ENCODE measurements around the gene ACBD6. TPM values are rescaled to one million over a fixed set of nuclear protein-coding genes. Genes with fewer than 3 reads are reported as not detected.

The ACBD6 gene
- total and polyA plus RNA-seq, 10 of the 15 experiments (the other 5 are each of a cell fraction or from before 2014, with no cell fraction given), result 15.0 to 67.3 (median 55.0) TPM

- H3K4me1 ChIP-seq (ENCODE audit: control insufficient read depth, insufficient read depth, low read length), result no peaks in the 10 kb centered on the region
- WGBS (ENCODE audit: insufficient coverage, insufficient replicate concordance, low lambda C conversion rate, missing lambda C conversion rate), result 43% methylated on average over 12 of the region's 12 CpGs
- no peaks in the 10 kb centered on the region for H3K27me3 ChIP-seq (replicated peaks in 1 of 2; ENCODE audit: control insufficient read depth in 2 of 2, insufficient read depth in 2 of 2, low read length in 1 of 2)
- no peak overlapping the region for H2AFZ ChIP-seq (ENCODE audit: control insufficient read depth, low read depth, low read length)
- H3K79me2 ChIP-seq (ENCODE audit: control insufficient read depth, insufficient read depth, low read length), result no peaks in the 10 kb centered on the region
- in situ Hi-C loops (cut with MboI) (no loop called here), intact Hi-C loops (cut with micrococcal nuclease; ENCODE audit: unreplicated experiment) (no loop called here)
- H3K9me3 ChIP-seq (replicated peaks; ENCODE audit: control insufficient read depth, insufficient read depth, low read length), result no peaks in the 10 kb centered on the region
- ChIA-PET CTCF (interaction anchor here (0.9 to 1.5 kb wide), 2 partner anchors 219 to 225 kb away, joined by 3 to 5 read pairs; no protein-coding TSS in a partner anchor), RAD21 (ENCODE audit: unreplicated experiment) (no interaction called here), SMC1A (ENCODE audit: uncharacterized antibody, unreplicated experiment) (no interaction called here), POLR2A (no interaction called here)
- DNase-seq (ENCODE audit: low read depth, low spot score) (no peak), FAIRE-seq (no peak), ATAC-seq (no peak)
- TF ChIP-seq SMAD5 (IDR thresholded peaks at IDR 0.05; ENCODE audit: low read depth) (no peak), SREBF1 (IDR thresholded peaks at IDR 0.05; ENCODE audit: low read length) (no peak), TCF7 (IDR thresholded peaks at IDR 0.05; ENCODE audit: borderline replicate concordance) (no peak), ZZZ3 (IDR thresholded peaks at IDR 0.05; ENCODE audit: control insufficient read depth, insufficient read length, low read depth) (no peak), SMARCA5 (IDR thresholded peaks at IDR 0.05) (no peak), E2F8 (IDR thresholded peaks at IDR 0.05; ENCODE audit: low read depth, partially characterized antibody) (no peak), SREBF2 (IDR thresholded peaks at IDR 0.05; ENCODE audit: low read length) (no peak), NRF1 (conservative IDR thresholded peaks at IDR 0.05; ENCODE audit: low read depth, low read length) (no peak)
- H3K4me3 ChIP-seq, result no peak overlapping the region
- BruUV-seq (replicated peaks), result no TSS peak
- H3K27ac ChIP-seq (ENCODE audit: control insufficient read depth, insufficient read depth), result no peak overlapping the region
- H4K20me1 ChIP-seq (ENCODE audit: control insufficient read depth, insufficient read depth), result no peaks in the 10 kb centered on the region
- no peak overlapping the region for H3K9ac ChIP-seq (ENCODE audit: control insufficient read depth, insufficient read depth, low read length)
- H3K36me3 ChIP-seq (ENCODE audit: control insufficient read depth in 2 of 2, insufficient read depth in 2 of 2, low read length in 1 of 2), result no peaks in the 10 kb centered on the region
- H3K4me2 ChIP-seq (ENCODE audit: control insufficient read depth, insufficient read depth), result no peak overlapping the region
These were observed 244.1 kb downstream of the ACBD6 start for GRCh38 chr1:180258290-180258689.

All from GM12878 (cell line).